IMR-90 (cell line): Measurements from ENCODE around the gene IFI44L.

ENCODE experiments used
- MAFK ChIP-seq: IDR thresholded peaks from 2 replicates; pipeline ENCODE4 v1.6.1; 2012; ENCODE audit warnings: low read depth, low read length, improper control_type of control experiment
- RFX5 ChIP-seq: IDR thresholded peaks from 2 replicates; pipeline ENCODE4 v1.8.0; 2012; ENCODE audit warnings: low read depth, mild to moderate bottlenecking, low read length, moderate library complexity
- TF ChIP-seq, protein P1 (sequence below): conservative IDR thresholded peaks from 2 replicates; pipeline ENCODE4 v1.5.1; 2012; ENCODE audit warnings: mild to moderate bottlenecking, low read depth, low read length, improper control_type of control experiment
- TF ChIP-seq, protein P2 (sequence below): fragments of 150-350 bp; IDR thresholded peaks from 2 replicates; pipeline ENCODE4 v1.6.1; 2016; ENCODE audit warnings: low read depth, mild to moderate bottlenecking, low read length, moderate library complexity, borderline replicate concordance

DNA sequence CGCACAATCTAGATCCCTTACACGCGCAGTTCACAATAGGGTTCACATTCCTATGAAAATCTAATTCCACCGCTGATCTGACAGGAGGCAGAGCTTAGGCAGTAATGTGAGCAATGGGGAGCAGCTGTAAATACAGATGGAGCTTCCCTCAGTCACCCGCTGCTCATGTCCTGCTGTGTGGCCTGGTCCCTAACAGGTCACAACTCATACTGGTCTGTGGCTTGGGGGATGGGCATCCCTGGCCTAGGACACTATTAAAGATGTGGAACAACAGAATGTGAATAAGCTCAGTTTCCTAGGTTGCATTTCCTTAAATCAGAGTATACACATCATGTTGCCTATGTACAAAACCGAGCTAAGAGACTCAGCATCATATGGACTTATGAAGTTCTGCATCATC lies 45.6 kb downstream of the IFI44L start:
- TF ChIP-seq, protein P1, sequence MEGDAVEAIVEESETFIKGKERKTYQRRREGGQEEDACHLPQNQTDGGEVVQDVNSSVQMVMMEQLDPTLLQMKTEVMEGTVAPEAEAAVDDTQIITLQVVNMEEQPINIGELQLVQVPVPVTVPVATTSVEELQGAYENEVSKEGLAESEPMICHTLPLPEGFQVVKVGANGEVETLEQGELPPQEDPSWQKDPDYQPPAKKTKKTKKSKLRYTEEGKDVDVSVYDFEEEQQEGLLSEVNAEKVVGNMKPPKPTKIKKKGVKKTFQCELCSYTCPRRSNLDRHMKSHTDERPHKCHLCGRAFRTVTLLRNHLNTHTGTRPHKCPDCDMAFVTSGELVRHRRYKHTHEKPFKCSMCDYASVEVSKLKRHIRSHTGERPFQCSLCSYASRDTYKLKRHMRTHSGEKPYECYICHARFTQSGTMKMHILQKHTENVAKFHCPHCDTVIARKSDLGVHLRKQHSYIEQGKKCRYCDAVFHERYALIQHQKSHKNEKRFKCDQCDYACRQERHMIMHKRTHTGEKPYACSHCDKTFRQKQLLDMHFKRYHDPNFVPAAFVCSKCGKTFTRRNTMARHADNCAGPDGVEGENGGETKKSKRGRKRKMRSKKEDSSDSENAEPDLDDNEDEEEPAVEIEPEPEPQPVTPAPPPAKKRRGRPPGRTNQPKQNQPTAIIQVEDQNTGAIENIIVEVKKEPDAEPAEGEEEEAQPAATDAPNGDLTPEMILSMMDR: no peak
- TF ChIP-seq, protein P2, sequence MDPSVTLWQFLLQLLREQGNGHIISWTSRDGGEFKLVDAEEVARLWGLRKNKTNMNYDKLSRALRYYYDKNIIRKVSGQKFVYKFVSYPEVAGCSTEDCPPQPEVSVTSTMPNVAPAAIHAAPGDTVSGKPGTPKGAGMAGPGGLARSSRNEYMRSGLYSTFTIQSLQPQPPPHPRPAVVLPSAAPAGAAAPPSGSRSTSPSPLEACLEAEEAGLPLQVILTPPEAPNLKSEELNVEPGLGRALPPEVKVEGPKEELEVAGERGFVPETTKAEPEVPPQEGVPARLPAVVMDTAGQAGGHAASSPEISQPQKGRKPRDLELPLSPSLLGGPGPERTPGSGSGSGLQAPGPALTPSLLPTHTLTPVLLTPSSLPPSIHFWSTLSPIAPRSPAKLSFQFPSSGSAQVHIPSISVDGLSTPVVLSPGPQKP: no peak
- no peak for TF ChIP-seq MAFK
- TF ChIP-seq RFX5: no peak
